ENCODE results near the gene GRK1. TPM values are rescaled to one million over a fixed set of nuclear protein-coding genes. Genes with fewer than 3 reads are reported as not detected.

GRK1 gene
- total and polyA plus RNA-seq, 2 experiments from 2014 or later: 0.17 TPM; not detected in 1

- TF ChIP-seq EZH2phosphoT487 (IDR thresholded peaks at IDR 0.05; ENCODE audit: low read depth, severe bottlenecking, unreplicated experiment): no peak
- no peak for TF ChIP-seq CTCF (IDR thresholded peaks at IDR 0.05; ENCODE audit: poor library complexity)
- TF ChIP-seq EZH2 (IDR thresholded peaks at IDR 0.05; ENCODE audit: borderline replicate concordance): no peak
- DNase-seq (ENCODE audit: low spot score): no peak
- H3K4me2 ChIP-seq: no peak overlapping the region
- no peaks in the 10 kb centered on the region for H4K20me1 ChIP-seq (ENCODE audit: insufficient read depth, poor library complexity, severe bottlenecking)
- H3K9me2 ChIP-seq (replicated peaks; ENCODE audit: insufficient read depth): no peaks in the 10 kb centered on the region
- H3K27ac ChIP-seq: no peak overlapping the region
- H3K4me3 ChIP-seq: no peak overlapping the region
- no peaks in the 10 kb centered on the region for H3K9me3 ChIP-seq (ENCODE audit: low read depth)
- H2AFZ ChIP-seq: no peak overlapping the region
- H3K27me3 ChIP-seq: no peaks in the 10 kb centered on the region
- 98% methylated on average over 13 of the region's 13 CpGs for WGBS (ENCODE audit: low lambda C conversion rate, missing lambda C conversion rate)
- no peaks in the 10 kb centered on the region for H3K36me3 ChIP-seq (replicated peaks; ENCODE audit: insufficient read depth, low read depth)
- no peaks in the 10 kb centered on the region for H3K4me1 ChIP-seq (ENCODE audit: insufficient read depth)
- H3K79me2 ChIP-seq: no peaks in the 10 kb centered on the region
Measured at GRCh38 chr13:113648216-113648610, 18.8 kb upstream of the GRK1 start.

GRCh38 chr13:113649212-113649611 is 17.8 kb upstream of the GRK1 start:
- Histone ChIP-seq H4K20me1 (ENCODE audit: insufficient read depth, poor library complexity, severe bottlenecking) (no peaks in the 10 kb centered on the region), H3K9me3 (ENCODE audit: low read depth) (no peaks in the 10 kb centered on the region), H3K79me2 (no peaks in the 10 kb centered on the region), H3K4me1 (ENCODE audit: insufficient read depth) (no peaks in the 10 kb centered on the region), H3K36me3 (replicated peaks; ENCODE audit: insufficient read depth, low read depth) (no peaks in the 10 kb centered on the region), H3K27me3 (no peaks in the 10 kb centered on the region), H3K4me3 (no peak overlapping the region), H3K27ac (no peak overlapping the region), H3K4me2 (no peak overlapping the region), H2AFZ (no peak overlapping the region), H3K9me2 (replicated peaks; ENCODE audit: insufficient read depth) (no peaks in the 10 kb centered on the region)
- 95% methylated on average over 17 of the region's 17 CpGs for WGBS (ENCODE audit: low lambda C conversion rate, missing lambda C conversion rate)
- no peak for DNase-seq (ENCODE audit: low spot score)
- TF ChIP-seq CTCF (IDR thresholded peaks at IDR 0.05; ENCODE audit: poor library complexity): no peak

- H2AFZ ChIP-seq: no peak overlapping the region
- no peaks in the 10 kb centered on the region for H3K4me1 ChIP-seq (ENCODE audit: insufficient read depth)
- no peak overlapping the region for H3K4me2 ChIP-seq
- 93% methylated on average over 15 of the region's 15 CpGs for WGBS (ENCODE audit: low lambda C conversion rate, missing lambda C conversion rate)
- H4K20me1 ChIP-seq (ENCODE audit: insufficient read depth, poor library complexity, severe bottlenecking): no peaks in the 10 kb centered on the region
- H3K27ac ChIP-seq: no peak overlapping the region
- no peaks in the 10 kb centered on the region for H3K79me2 ChIP-seq
- TF ChIP-seq CTCF (IDR thresholded peaks at IDR 0.05; ENCODE audit: poor library complexity): no peak
- TF ChIP-seq EZH2phosphoT487 (IDR thresholded peaks at IDR 0.05; ENCODE audit: low read depth, severe bottlenecking, unreplicated experiment): no peak
- no peak for TF ChIP-seq EZH2 (IDR thresholded peaks at IDR 0.05; ENCODE audit: borderline replicate concordance)
- H3K9me2 ChIP-seq (replicated peaks; ENCODE audit: insufficient read depth): no peaks in the 10 kb centered on the region
- DNase-seq (ENCODE audit: low spot score): no peak
- no peaks in the 10 kb centered on the region for H3K9me3 ChIP-seq (ENCODE audit: low read depth)
- H3K4me3 ChIP-seq: no peak overlapping the region
- H3K36me3 ChIP-seq (replicated peaks; ENCODE audit: insufficient read depth, low read depth): no peaks in the 10 kb centered on the region
- no peaks in the 10 kb centered on the region for H3K27me3 ChIP-seq
Measured at GRCh38 chr13:113650275-113650674, 16.7 kb upstream of the GRK1 start.

GRCh38 chr13:113650731-113651148 is 16.3 kb upstream of the GRK1 start:
- Histone ChIP-seq H3K9me2 (replicated peaks; ENCODE audit: insufficient read depth) (no peaks in the 10 kb centered on the region), H3K27me3 (no peaks in the 10 kb centered on the region), H3K4me2 (no peak overlapping the region), H3K9me3 (ENCODE audit: low read depth) (no peaks in the 10 kb centered on the region), H3K27ac (no peak overlapping the region), H3K79me2 (no peaks in the 10 kb centered on the region), H3K36me3 (replicated peaks; ENCODE audit: insufficient read depth, low read depth) (no peaks in the 10 kb centered on the region), H2AFZ (no peak overlapping the region), H4K20me1 (ENCODE audit: insufficient read depth, poor library complexity, severe bottlenecking) (no peaks in the 10 kb centered on the region), H3K4me3 (no peak overlapping the region), H3K4me1 (ENCODE audit: insufficient read depth) (no peaks in the 10 kb centered on the region)
- 95% methylated on average over 16 of the region's 16 CpGs for WGBS (ENCODE audit: low lambda C conversion rate, missing lambda C conversion rate)
- TF ChIP-seq EZH2 (IDR thresholded peaks at IDR 0.05; ENCODE audit: borderline replicate concordance) (no peak), CTCF (IDR thresholded peaks at IDR 0.05; ENCODE audit: poor library complexity) (no peak), EZH2phosphoT487 (IDR thresholded peaks at IDR 0.05; ENCODE audit: low read depth, severe bottlenecking, unreplicated experiment) (no peak)
- no peak for DNase-seq (ENCODE audit: low spot score)

Measured in hepatocyte (in vitro differentiated cells).